GM19463 (cell line): Measurements from ENCODE around the gene ARFGAP1.
"Not testable (repeated sequence)": the region's sequence is repeated elsewhere in the genome, so short reads cannot be mapped to it uniquely, and the experiment has no call there.

Experiments used
- ATAC-seq: cut with Tn5 transposase; IDR thresholded peaks from one replicate; pipeline ENCODE4 v1.9.1; 2021; ENCODE audit warnings: mild to moderate bottlenecking, moderate library complexity; ENCODE audit not compliant: unreplicated experiment

Gene ARFGAP1

GRCh38 chr20:63329331-63330083, 56.9 kb downstream of the ARFGAP1 start:
- no peak for ATAC-seq

- ATAC-seq: no peak
Measured at GRCh38 chr20:63330084-63330760, 57.6 kb downstream of the ARFGAP1 start.

- no peak for ATAC-seq
Measured at GRCh38 chr20:63330940-63331339, 58.3 kb downstream of the ARFGAP1 start.

- no peak for ATAC-seq
Measured at GRCh38 chr20:63331741-63332400, 59.3 kb downstream of the ARFGAP1 start.

GRCh38 chr20:63332488-63333240, 60.1 kb downstream of the ARFGAP1 start:
- no peak for ATAC-seq

- ATAC-seq: no peak
Measured at GRCh38 chr20:63333241-63333836, 60.7 kb downstream of the ARFGAP1 start.

- no peak for ATAC-seq
Measured at GRCh38 chr20:63334356-63334755, 61.7 kb downstream of the ARFGAP1 start.

- ATAC-seq: not testable (repeated sequence)
Measured at GRCh38 chr20:63335060-63335459, 62.4 kb downstream of the ARFGAP1 start.

GRCh38 chr20:63335711-63336110, 63.1 kb downstream of the ARFGAP1 start:
- no peak for ATAC-seq

GRCh38 chr20:63336232-63336752, 63.7 kb downstream of the ARFGAP1 start:
- ATAC-seq: no peak

- ATAC-seq: no peak
Measured at GRCh38 chr20:63337786-63338420, 65.3 kb downstream of the ARFGAP1 start.
